ENCODE results near the gene IL36RN.
A peak's percentile ranks its signal among the peaks of the same experiment; 100 is the strongest.

The IL36RN gene

GRCh38 chr2:113058998-113059960 lies at the start of gene IL36RN:
Gene IL36RN (plus strand): TSS chr2:113059198. CDS start chr2:113059439, 241 bp downstream.
- ATAC-seq (no peak), DNase-seq (no peak)
- Mint-ChIP-seq H3K9me3 (peaks cover 14 to 22% of the 10 kb centered on the region in 2 donors), H3K27ac (peak within 1 kb of the TSS in 1 of 2 donors; percentile 55), H3K27me3 (no peaks in the 10 kb centered on the region), H3K4me1 (no peaks in the 10 kb centered on the region), H3K4me3 (no peak within 1 kb of the TSS)

- ATAC-seq, result no peak
- H3K27ac Mint-ChIP-seq, result no peak overlapping the region
- no peak overlapping the region for H3K4me3 Mint-ChIP-seq
These were observed 49.4 kb upstream of the IL36RN start for GRCh38 chr2:113009622-113010021.

DNA sequence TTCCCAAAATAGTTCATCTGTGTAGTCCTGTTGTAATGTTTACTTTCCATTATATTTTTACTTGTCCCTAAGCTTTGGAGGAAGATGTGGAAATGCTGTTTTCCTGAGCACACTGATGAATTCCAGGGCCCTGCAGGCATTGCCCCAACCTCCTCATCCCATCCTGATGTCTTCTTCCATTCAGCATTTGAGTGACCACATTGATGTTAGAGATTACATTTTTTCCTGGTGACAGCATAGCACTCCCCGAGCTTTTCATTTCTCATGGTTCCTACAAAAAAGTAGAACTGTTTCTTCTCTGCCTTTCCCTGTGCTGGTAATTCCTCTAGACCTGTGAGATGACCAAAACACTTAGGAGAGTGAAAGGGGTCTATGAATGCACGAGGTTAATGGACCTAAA lies 48.9 kb upstream of the IL36RN start:
- Mint-ChIP-seq H3K27me3 (no peaks in the 10 kb centered on the region), H3K4me1 (peaks cover 13% of the 10 kb centered on the region), H3K9me3 (peaks cover 0 to 5% of the 10 kb centered on the region in 2 donors), H3K4me3 (no peak overlapping the region), H3K27ac (no peak overlapping the region)
- no peak for ATAC-seq
- no peak for DNase-seq

More at GRCh38 chr2:113009622-113010021, 49.4 kb upstream of the IL36RN start:
- H3K4me1 Mint-ChIP-seq, result peaks cover 13% of the 10 kb centered on the region
- H3K9me3 Mint-ChIP-seq, result peaks cover 0 to 5% of the 10 kb centered on the region in 2 donors
- no peak for DNase-seq
- no peaks in the 10 kb centered on the region for H3K27me3 Mint-ChIP-seq

- no peak overlapping the region for H3K4me3 Mint-ChIP-seq
- no peak for DNase-seq
- no peak for ATAC-seq
- no peak overlapping the region for H3K27ac Mint-ChIP-seq
- peaks cover 0 to 5% of the 10 kb centered on the region in 2 donors for H3K9me3 Mint-ChIP-seq
- H3K4me1 Mint-ChIP-seq, result peaks cover 20% of the 10 kb centered on the region
- H3K27me3 Mint-ChIP-seq, result no peaks in the 10 kb centered on the region
These were observed 47.9 kb upstream of the IL36RN start for GRCh38 chr2:113011108-113011507.

DNA sequence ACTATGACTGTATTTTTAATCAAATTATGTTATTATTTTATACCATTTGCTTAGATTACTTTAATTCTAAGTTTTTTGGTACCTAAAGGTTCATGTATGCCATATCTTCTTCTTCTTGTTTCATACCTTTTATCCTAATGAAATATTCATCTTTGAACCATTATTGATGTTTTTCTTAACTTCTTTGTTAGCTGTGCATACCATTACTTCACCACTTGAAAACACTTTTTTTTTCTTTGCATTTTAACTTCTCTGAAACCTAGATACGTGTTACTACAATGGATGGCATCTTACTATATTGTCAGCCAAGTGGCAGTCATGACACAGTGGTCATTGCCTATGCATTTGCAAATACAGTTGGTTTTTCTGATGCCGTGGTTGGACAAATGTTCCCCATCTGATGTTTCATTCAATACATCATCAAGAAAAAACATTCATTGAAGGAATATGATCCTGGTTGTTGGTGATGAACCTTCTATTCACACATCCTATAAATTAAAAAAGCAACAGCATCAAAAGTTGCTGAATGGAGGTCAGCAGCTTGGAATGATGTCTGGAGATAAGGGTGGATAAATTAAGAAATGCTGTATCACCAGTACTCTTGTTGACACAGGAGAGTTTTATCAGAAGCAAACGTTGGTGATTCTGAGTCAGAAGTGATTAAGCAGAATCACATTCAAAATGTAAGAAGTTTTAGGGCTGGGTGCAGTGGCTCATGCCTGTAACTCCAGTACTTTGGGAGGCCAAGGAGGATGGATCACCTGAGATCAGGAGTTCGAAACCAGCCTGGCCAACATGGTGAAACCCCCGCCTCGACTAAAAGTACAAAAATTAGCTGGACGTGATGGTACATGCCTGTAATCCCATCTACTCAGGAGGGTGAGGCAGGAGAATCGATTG lies 46.3 kb upstream of the IL36RN start:
- H3K27me3 Mint-ChIP-seq, result peaks cover 7% of the 10 kb centered on the region
- H3K4me3 Mint-ChIP-seq, result no peak overlapping the region
- DNase-seq, result no peak
- H3K4me1 Mint-ChIP-seq, result peaks cover 20% of the 10 kb centered on the region
- H3K27ac Mint-ChIP-seq, result no peak overlapping the region
- no peak for ATAC-seq
- H3K9me3 Mint-ChIP-seq, result peaks cover 0 to 12% of the 10 kb centered on the region in 2 donors

GRCh38 chr2:113013336-113013661 lies 45.7 kb upstream of the IL36RN start:
- DNase-seq (no peak), ATAC-seq (no peak)
- Mint-ChIP-seq H3K27me3 (peaks cover 7% of the 10 kb centered on the region), H3K9me3 (peaks cover under 1 to 14% of the 10 kb centered on the region in 2 donors), H3K27ac (no peak overlapping the region), H3K4me3 (no peak overlapping the region), H3K4me1 (peaks cover 20% of the 10 kb centered on the region)

DNA sequence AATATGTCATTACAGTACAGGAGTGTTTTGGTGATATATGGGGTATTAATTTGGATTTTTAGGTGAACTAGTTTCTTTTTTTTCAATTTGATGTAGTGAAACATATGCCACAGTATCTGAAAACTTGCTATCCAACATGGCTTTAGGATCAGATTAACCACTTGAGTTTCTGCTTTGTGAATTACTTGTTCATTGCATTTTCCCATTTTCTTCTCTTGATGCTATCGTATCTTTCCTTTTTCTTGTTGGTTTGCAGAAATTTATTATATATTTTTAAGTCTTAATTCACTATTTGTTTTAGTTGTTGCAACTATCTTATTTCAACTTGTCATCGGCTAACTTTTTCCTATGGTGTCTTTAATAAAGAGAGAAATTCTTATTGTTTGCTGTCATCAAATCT lies 44.9 kb upstream of the IL36RN start:
- no peak overlapping the region for H3K27ac Mint-ChIP-seq
- no peak overlapping the region for H3K4me3 Mint-ChIP-seq
- peaks cover 7% of the 10 kb centered on the region for H3K27me3 Mint-ChIP-seq
- peaks cover 7 to 21% of the 10 kb centered on the region in 2 donors for H3K9me3 Mint-ChIP-seq
- DNase-seq (no peak), ATAC-seq (no peak)
- peaks cover 20% of the 10 kb centered on the region for H3K4me1 Mint-ChIP-seq

DNA sequence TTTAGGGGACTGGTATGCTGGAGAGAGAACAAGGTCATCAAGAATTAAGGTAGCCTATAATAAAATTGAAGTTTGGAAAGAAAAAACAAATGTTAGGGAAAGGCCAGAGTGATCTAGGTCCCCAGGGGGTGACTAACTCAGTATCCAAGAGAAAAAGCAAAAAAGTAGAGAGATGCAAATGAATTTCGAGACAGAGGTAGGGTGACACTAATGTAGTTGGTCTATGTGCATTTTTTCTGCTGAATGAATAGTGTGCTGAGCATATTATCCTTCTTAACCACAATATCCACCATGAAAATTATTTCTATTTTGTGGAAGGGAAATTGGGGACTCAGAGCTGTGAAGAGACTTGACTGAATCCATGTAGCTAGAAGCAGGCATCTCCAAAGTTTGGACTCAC lies 44.0 kb upstream of the IL36RN start:
- H3K4me1 Mint-ChIP-seq, result peaks cover 16% of the 10 kb centered on the region
- H3K27me3 Mint-ChIP-seq, result peaks cover 7% of the 10 kb centered on the region
- ATAC-seq (no peak), DNase-seq (no peak)
- no peak overlapping the region for H3K4me3 Mint-ChIP-seq
- peaks cover 12 to 23% of the 10 kb centered on the region in 2 donors for H3K9me3 Mint-ChIP-seq
- no peak overlapping the region for H3K27ac Mint-ChIP-seq

DNA sequence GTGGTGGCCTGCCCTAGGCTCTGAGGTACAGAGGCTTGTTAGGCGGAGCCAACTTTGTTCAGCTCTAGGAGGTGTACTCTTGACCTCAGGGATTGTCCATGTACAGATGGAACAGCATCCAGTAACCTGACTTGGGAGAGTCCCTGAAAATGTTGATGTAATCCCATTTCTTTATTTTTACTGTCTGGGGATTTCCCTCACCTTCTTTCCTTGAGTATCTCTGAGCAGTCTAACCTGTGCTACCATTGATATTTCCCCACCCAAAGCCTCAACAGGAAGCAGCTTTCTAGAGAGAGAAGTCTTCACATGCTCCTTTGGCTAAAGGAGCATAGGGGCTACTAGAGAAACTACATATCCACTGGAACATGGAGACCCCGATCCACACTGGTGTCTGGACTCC lies 43.3 kb upstream of the IL36RN start:
- Mint-ChIP-seq H3K4me1 (peaks cover 13% of the 10 kb centered on the region), H3K9me3 (peaks cover 12 to 23% of the 10 kb centered on the region in 2 donors), H3K27ac (no peak overlapping the region), H3K4me3 (no peak overlapping the region), H3K27me3 (peaks cover 7% of the 10 kb centered on the region)
- no peak for ATAC-seq
- DNase-seq, result no peak

GRCh38 chr2:113018509-113018908 lies 40.5 kb upstream of the IL36RN start:
- ATAC-seq (no peak), DNase-seq (no peak)
- peaks cover 7% of the 10 kb centered on the region for H3K4me1 Mint-ChIP-seq
- peaks cover 12 to 18% of the 10 kb centered on the region in 2 donors for H3K9me3 Mint-ChIP-seq
- peaks cover 7% of the 10 kb centered on the region for H3K27me3 Mint-ChIP-seq
- H3K4me3 Mint-ChIP-seq, result no peak overlapping the region
- H3K27ac Mint-ChIP-seq, result no peak overlapping the region

GRCh38 chr2:113021312-113021711 lies 37.7 kb upstream of the IL36RN start:
- DNase-seq (no peak), ATAC-seq (no peak)
- Mint-ChIP-seq H3K9me3 (peaks cover 12 to 18% of the 10 kb centered on the region in 2 donors), H3K4me3 (no peak overlapping the region), H3K4me1 (no peaks in the 10 kb centered on the region), H3K27me3 (peaks cover 7% of the 10 kb centered on the region), H3K27ac (no peak overlapping the region)

GRCh38 chr2:113024764-113025163 lies 34.2 kb upstream of the IL36RN start:
- no peaks in the 10 kb centered on the region for H3K4me1 Mint-ChIP-seq
- peaks cover 0 to 2% of the 10 kb centered on the region in 2 donors for H3K9me3 Mint-ChIP-seq
- DNase-seq, result no peak
- peaks cover 7% of the 10 kb centered on the region for H3K27me3 Mint-ChIP-seq
- no peak overlapping the region for H3K4me3 Mint-ChIP-seq
- no peak for ATAC-seq
- no peak overlapping the region for H3K27ac Mint-ChIP-seq

DNA sequence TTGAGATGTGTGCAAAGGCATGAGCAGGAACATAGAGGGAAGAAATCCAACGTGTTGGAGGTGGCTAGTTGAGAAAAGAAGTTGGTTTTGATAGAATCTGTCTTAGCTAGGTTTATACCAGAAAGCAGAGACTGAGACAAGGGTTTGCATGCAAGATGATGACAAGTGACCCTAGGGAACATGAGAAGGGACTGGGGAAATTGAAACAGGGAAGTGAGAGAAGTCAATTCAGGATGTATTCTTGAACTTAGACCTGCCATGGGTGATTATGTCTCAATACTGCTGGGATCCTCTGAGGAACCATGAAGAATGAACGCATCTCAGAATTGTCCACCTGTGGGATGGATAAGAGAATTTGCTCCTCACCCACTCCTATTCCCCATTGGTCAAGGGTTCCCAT lies 33.3 kb upstream of the IL36RN start:
- Mint-ChIP-seq H3K9me3 (no peaks in the 10 kb centered on the region), H3K4me3 (no peak overlapping the region), H3K27ac (no peak overlapping the region), H3K27me3 (peaks cover 7% of the 10 kb centered on the region), H3K4me1 (no peaks in the 10 kb centered on the region)
- DNase-seq (no peak), ATAC-seq (no peak)

GRCh38 chr2:113027691-113028090 lies 31.3 kb upstream of the IL36RN start:
- DNase-seq (no peak), ATAC-seq (no peak)
- Mint-ChIP-seq H3K27ac (no peak overlapping the region), H3K4me3 (no peak overlapping the region), H3K9me3 (no peaks in the 10 kb centered on the region), H3K4me1 (no peaks in the 10 kb centered on the region), H3K27me3 (peaks cover 7% of the 10 kb centered on the region)

GRCh38 chr2:113028112-113028511 lies 30.9 kb upstream of the IL36RN start:
- Mint-ChIP-seq H3K27me3 (peaks cover 7% of the 10 kb centered on the region), H3K4me3 (no peak overlapping the region), H3K27ac (no peak overlapping the region), H3K9me3 (no peaks in the 10 kb centered on the region), H3K4me1 (no peaks in the 10 kb centered on the region)
- DNase-seq, result no peak
- ATAC-seq, result no peak

DNA sequence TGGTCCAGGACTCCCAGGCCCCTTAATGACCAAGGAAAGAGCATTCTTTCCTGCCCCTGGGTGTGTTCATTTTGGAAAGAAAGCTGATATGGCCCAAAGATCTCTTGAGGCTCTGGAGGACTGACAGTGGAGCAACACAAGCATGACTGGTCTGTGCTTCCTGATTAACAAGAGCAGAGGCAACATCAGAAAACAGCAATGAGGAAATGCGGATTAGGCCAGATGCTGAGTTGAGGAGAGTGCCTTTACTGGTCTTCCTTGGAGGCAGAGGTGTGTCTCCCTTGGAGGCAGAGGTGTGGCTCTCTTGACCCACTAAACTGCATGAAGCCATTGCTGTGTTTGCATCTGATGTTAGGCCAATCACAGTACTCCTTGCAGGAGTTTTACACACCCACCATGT lies 26.3 kb upstream of the IL36RN start:
- Mint-ChIP-seq H3K27ac (no peak overlapping the region), H3K4me1 (no peaks in the 10 kb centered on the region), H3K9me3 (no peaks in the 10 kb centered on the region), H3K4me3 (no peak overlapping the region), H3K27me3 (peaks cover 3% of the 10 kb centered on the region)
- ATAC-seq, result no peak
- no peak for DNase-seq

Data from stimulated activated naive CD8-positive, alpha-beta T cell treated with anti-CD3 and anti-CD28 coated beads, Interleukin-15, amount 100 ng/mL, for 72 hours (primary cell).